Measurements from ENCODE around the gene SCAPER.

GRCh38 chr15:76299786-76300185 lies 605.4 kb downstream of the SCAPER start:
- no peak for TF ChIP-seq BHLHE40 (IDR thresholded peaks at IDR 0.05; ENCODE audit: low read depth, low read length)
- no peak for TF ChIP-seq CTCF (conservative IDR thresholded peaks at IDR 0.05; ENCODE audit: low read depth, low read length)
- TF ChIP-seq POLR2A (IDR thresholded peaks at IDR 0.05; ENCODE audit: low read depth, low read length) = no peak
- no peak for TF ChIP-seq MXI1 (IDR thresholded peaks at IDR 0.05; ENCODE audit: borderline replicate concordance, low read depth, low read length)
- TF ChIP-seq RFX5 (IDR thresholded peaks at IDR 0.05; ENCODE audit: low read depth, low read length) = no peak
- no peak for TF ChIP-seq RCOR1 (IDR thresholded peaks at IDR 0.05; ENCODE audit: insufficient replicate concordance, low read length)
- TF ChIP-seq RAD21 (IDR thresholded peaks at IDR 0.05; ENCODE audit: low read length) = no peak
- TF ChIP-seq SMC3 (IDR thresholded peaks at IDR 0.05; ENCODE audit: low read depth, low read length) = no peak
- no peak for TF ChIP-seq USF2 (IDR thresholded peaks at IDR 0.05; ENCODE audit: low read depth, low read length)
- TF ChIP-seq MAZ (IDR thresholded peaks at IDR 0.05; ENCODE audit: borderline replicate concordance, low read depth, low read length) = no peak
- no peak for TF ChIP-seq MAFK (IDR thresholded peaks at IDR 0.05; ENCODE audit: low read depth, low read length)
